Tibial artery (tissue), 4 donors: ENCODE data around the gene SLC28A1.
"Not testable (repeated sequence)": the region's sequence is repeated elsewhere in the genome, so short reads cannot be mapped to it uniquely, and the experiment has no call there.

Source experiments
- DNase-seq, 2 donors: peaks; one replicate each; pipeline ENCODE4 v3.0.0-alpha.2; 2019
- H3K27ac ChIP-seq, 2 donors: fragments of 200-600 bp; sonication (generic) in 1 of 2; 1 replicate in 1 of 2; 2 replicates in 1 of 2; pipeline ENCODE4 v1.5.1; 2018 to 2019; ENCODE audit warnings: mild to moderate bottlenecking in 1 of 2
- H3K27me3 ChIP-seq, 2 donors: fragments of 200-600 bp; sonication (generic) in 1 of 2; one replicate each; pipeline versions ENCODE4 v1.5.1 to v1.6.0; 2016 to 2019
- H3K36me3 ChIP-seq, 3 donors: fragments of 200-600 bp; sonication (generic) in 2 of 3; one replicate each; pipeline ENCODE4 v1.5.1; 2016 to 2019; ENCODE audit warnings: mild to moderate bottlenecking in 2 of 3
- H3K4me1 ChIP-seq, 4 donors: fragments of 200-600 bp; sonication (generic) in 2 of 4; 1 replicate in 3 of 4; 2 replicates in 1 of 4; pipeline ENCODE4 v1.5.1; 2016 to 2019
- H3K4me3 ChIP-seq, 2 donors: fragments of 200-600 bp; sonication (generic) in 1 of 2; 1 replicate in 1 of 2; 2 replicates in 1 of 2; pipeline ENCODE4 v1.5.1; 2018 to 2019; ENCODE audit warnings: mild to moderate bottlenecking in 2 of 2
- H3K9me3 ChIP-seq, 3 donors: fragments of 200-600 bp; sonication (generic) in 1 of 3; one replicate each; pipeline ENCODE4 v1.5.1; 2016 to 2019
- intact Hi-C: fragments of 100-400 bp; cut with DNase I; formaldehyde crosslinking; loops from one replicate; pipeline ENCODE4 v1.15.0; 2023; ENCODE audit warnings: low total_unique reads
- TF ChIP-seq, protein P1 (sequence below), 2 experiments: fragments of 200-600 bp in 1 of 2; fragments of 450-650 bp in 1 of 2; IDR thresholded peaks; one replicate each; pipeline ENCODE4 v1.5.1; 2017 to 2019; ENCODE audit warnings: antibody characterized with exemption in 2 of 2, mild to moderate bottlenecking in 1 of 2, moderate library complexity in 1 of 2

The SLC28A1 gene

DNA sequence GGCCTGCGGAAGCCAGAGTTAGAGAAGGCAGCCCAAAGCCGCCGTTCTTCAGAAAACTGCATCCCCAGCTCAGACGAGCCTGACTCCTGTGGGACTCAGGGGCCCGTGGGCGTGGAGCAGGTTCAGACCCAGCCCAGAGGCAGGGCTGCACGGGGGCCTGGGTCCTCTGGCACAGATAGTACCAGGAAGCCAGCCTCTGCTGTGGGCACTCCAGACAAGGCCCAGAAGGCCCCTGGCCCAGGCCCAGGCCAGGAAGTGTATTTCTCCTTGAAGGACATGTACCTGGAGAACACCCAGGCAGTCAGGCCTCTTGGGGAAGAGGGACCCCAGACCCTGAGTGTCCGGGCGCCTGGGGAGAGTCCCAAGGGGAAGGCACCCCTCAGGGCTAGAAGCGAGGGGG lies 44.2 kb upstream of the SLC28A1 start:
- DNase-seq, result no peak
- Histone ChIP-seq H3K27me3 (no peaks in the 10 kb centered on the region), H3K4me3 (no peak overlapping the region), H3K27ac (peak overlapping the region; percentile 86 to 96), H3K4me1 (peaks cover 3 to 76% (median 39%) of the 10 kb centered on the region in 4 donors), H3K9me3 (no peaks in the 10 kb centered on the region), H3K36me3 (peaks cover 0 to 17% (median 0%) of the 10 kb centered on the region in 3 donors)
- TF ChIP-seq, protein P1, sequence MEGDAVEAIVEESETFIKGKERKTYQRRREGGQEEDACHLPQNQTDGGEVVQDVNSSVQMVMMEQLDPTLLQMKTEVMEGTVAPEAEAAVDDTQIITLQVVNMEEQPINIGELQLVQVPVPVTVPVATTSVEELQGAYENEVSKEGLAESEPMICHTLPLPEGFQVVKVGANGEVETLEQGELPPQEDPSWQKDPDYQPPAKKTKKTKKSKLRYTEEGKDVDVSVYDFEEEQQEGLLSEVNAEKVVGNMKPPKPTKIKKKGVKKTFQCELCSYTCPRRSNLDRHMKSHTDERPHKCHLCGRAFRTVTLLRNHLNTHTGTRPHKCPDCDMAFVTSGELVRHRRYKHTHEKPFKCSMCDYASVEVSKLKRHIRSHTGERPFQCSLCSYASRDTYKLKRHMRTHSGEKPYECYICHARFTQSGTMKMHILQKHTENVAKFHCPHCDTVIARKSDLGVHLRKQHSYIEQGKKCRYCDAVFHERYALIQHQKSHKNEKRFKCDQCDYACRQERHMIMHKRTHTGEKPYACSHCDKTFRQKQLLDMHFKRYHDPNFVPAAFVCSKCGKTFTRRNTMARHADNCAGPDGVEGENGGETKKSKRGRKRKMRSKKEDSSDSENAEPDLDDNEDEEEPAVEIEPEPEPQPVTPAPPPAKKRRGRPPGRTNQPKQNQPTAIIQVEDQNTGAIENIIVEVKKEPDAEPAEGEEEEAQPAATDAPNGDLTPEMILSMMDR (IDR thresholded peaks at IDR 0.05), result no peak
- intact Hi-C loops, result loop anchor here (5.0 kb wide), 1 partner anchor 72 kb away; no protein-coding TSS in a partner anchor

DNA sequence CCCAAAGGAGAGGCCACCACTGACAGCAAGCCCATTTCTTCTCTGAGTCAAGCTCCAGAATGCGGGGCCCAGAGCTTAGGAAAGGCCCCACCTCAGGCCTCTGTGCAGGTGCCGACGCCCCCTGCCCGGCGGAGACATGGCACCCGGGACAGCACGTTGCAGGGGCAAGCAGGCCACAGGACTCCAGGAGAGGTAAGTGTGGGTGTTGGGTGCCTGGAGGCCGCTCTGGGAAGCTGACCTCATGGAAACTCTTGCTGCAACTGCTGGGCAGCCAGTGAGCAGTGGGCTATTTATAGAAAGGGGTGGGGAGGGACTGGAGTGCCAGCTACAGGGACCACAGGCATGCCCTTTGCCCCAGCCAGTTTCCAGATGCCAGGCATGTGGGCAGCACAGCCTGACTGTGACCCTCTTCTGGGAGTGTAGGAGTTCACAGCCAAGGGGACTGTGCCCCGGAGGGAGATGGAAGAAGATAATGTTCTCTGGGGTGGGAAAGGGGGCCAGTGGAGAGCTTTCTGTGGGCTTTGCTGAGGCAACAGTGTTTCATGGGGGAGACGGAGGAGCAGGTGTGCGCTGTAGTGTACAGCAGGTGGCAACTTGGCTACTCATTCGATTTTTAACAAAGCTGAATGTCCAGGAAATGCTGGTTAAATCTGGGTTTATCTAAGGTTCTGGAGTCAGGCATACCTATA lies 43.6 kb upstream of the SLC28A1 start:
- H3K4me1 ChIP-seq, result peaks cover 3 to 82% (median 40%) of the 10 kb centered on the region in 4 donors
- H3K27ac ChIP-seq, result peak overlapping the region; percentile 86 to 96

DNA sequence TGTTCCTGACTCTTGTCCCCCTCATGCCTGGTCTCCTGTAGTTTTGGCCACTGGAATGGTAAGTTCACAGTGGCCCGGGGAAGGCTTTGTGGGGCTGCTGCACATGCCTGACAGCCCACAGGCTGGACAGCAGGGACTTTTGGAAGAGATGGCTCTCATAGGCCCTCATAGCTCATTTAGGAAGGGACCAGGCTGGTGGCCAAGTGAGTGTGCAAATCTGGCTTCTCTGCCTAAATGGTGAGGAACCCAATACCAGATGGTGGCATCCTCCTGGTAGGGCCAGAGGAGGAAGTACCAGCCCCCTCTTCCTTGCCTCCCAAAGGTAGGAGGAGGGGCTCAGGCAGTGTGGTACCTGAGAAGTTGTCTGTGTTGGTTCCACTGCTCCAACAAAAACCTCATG lies 41.7 kb upstream of the SLC28A1 start:
- Histone ChIP-seq H3K4me1 (peaks cover 3 to 71% (median 38%) of the 10 kb centered on the region in 4 donors), H3K4me3 (no peak overlapping the region), H3K27me3 (no peaks in the 10 kb centered on the region), H3K9me3 (no peaks in the 10 kb centered on the region), H3K36me3 (peaks cover 0 to 9% (median 0%) of the 10 kb centered on the region in 3 donors), H3K27ac (peak overlapping the region; percentile 86 to 96)
- no peak for DNase-seq
- TF ChIP-seq, protein P1 (IDR thresholded peaks at IDR 0.05), result no peak
- intact Hi-C loops, result loop anchor here (5.0 kb wide), 1 partner anchor 70 kb away; no protein-coding TSS in a partner anchor

More for the DNA sequence above, 43.6 kb upstream of the SLC28A1 start:
- DNase-seq, result peak; percentile 79 to 95
- no peak overlapping the region for H3K4me3 ChIP-seq
- TF ChIP-seq, protein P1 (IDR thresholded peaks at IDR 0.05), result peak in 1 of 2 experiments; percentile 12
- H3K36me3 ChIP-seq, result peaks cover 0 to 10% (median 0%) of the 10 kb centered on the region in 3 donors
- no peaks in the 10 kb centered on the region for H3K9me3 ChIP-seq
- intact Hi-C loops, result loop anchor here (5.0 kb wide), 1 partner anchor 71 kb away; no protein-coding TSS in a partner anchor
- H3K27me3 ChIP-seq, result no peaks in the 10 kb centered on the region

GRCh38 chr15:84844964-84845363 lies 39.5 kb upstream of the SLC28A1 start:
- Histone ChIP-seq H3K4me3 (no peak overlapping the region), H3K4me1 (peaks cover 3 to 49% (median 25%) of the 10 kb centered on the region in 4 donors), H3K9me3 (no peaks in the 10 kb centered on the region), H3K36me3 (peaks cover 0 to 3% (median 0%) of the 10 kb centered on the region in 3 donors), H3K27me3 (no peaks in the 10 kb centered on the region), H3K27ac (peak overlapping the region; percentile 69 to 86)
- DNase-seq, result no peak
- intact Hi-C loops, result loop anchor here (5.0 kb wide), 1 partner anchor 67 kb away; no protein-coding TSS in a partner anchor
- TF ChIP-seq, protein P1 (IDR thresholded peaks at IDR 0.05), result no peak

DNA sequence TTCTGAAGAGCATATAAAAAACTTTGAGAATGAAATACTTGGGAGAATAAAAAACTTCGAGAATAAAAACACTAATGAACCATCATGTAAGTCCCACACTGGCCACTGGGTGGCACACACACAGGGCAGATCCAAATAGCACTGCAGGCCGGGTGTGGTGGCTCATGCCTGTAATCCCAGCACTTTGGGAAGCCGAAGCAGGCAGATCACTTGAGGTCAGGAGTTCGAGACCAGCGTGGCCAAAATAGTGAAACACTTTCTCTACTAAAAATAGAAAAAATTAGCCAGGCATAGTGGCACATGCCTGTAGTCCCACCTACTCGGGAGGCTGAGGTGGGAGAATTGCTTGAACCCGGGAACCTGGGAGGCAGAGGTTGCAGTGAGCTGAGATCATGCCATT lies 38.8 kb upstream of the SLC28A1 start:
- TF ChIP-seq, protein P1 (IDR thresholded peaks at IDR 0.05), result peak; percentile 61 to 66
- H3K27ac ChIP-seq, result peak overlapping the region; percentile 69 to 86
- H3K9me3 ChIP-seq, H3K36me3 ChIP-seq, H3K27me3 ChIP-seq, intact Hi-C loops, H3K4me3 ChIP-seq: not testable (repeated sequence)
- DNase-seq, result peak in 1 of 2 donors; percentile 71
- peaks cover 0 to 43% (median 18%) of the 10 kb centered on the region in 4 donors for H3K4me1 ChIP-seq
